ENCODE measurements around the gene CTNNBIP1.

DNA sequence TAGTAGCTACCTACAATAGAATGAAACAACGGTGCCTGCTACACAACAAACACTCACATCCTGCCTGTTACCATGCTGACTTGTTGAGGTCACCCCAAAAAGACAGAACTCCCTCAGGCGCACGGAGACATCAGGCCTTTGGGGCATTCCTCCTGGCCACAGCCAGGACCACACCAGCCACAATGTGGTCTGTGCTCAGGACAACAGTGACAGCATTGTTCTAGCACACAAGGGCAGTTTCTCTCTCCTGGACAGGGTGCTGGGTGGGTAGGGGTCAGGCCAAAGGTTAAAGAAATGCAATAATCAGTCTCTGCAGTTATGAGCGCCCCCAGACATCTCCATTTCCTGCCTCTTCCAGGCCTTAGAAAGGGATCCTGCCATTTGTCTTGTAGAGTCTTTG lies 39.5 kb downstream of the CTNNBIP1 start:
- TF ChIP-seq, protein P1, sequence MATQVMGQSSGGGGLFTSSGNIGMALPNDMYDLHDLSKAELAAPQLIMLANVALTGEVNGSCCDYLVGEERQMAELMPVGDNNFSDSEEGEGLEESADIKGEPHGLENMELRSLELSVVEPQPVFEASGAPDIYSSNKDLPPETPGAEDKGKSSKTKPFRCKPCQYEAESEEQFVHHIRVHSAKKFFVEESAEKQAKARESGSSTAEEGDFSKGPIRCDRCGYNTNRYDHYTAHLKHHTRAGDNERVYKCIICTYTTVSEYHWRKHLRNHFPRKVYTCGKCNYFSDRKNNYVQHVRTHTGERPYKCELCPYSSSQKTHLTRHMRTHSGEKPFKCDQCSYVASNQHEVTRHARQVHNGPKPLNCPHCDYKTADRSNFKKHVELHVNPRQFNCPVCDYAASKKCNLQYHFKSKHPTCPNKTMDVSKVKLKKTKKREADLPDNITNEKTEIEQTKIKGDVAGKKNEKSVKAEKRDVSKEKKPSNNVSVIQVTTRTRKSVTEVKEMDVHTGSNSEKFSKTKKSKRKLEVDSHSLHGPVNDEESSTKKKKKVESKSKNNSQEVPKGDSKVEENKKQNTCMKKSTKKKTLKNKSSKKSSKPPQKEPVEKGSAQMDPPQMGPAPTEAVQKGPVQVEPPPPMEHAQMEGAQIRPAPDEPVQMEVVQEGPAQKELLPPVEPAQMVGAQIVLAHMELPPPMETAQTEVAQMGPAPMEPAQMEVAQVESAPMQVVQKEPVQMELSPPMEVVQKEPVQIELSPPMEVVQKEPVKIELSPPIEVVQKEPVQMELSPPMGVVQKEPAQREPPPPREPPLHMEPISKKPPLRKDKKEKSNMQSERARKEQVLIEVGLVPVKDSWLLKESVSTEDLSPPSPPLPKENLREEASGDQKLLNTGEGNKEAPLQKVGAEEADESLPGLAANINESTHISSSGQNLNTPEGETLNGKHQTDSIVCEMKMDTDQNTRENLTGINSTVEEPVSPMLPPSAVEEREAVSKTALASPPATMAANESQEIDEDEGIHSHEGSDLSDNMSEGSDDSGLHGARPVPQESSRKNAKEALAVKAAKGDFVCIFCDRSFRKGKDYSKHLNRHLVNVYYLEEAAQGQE (IDR thresholded peaks at IDR 0.05; ENCODE audit: insufficient read depth in 1 of 2, low read depth in 2 of 2, low read length in 2 of 2) = no peak
- TF ChIP-seq POLR2AphosphoS5 (IDR thresholded peaks at IDR 0.05; ENCODE audit: low read depth, low read length) = no peak
